HG02981 (cell line): ENCODE results near the gene DNMT3L.

Source experiments
- ATAC-seq: cut with Tn5 transposase; IDR thresholded peaks from one replicate; pipeline ENCODE4 v1.9.1; 2021; ENCODE audit warnings: mild to moderate bottlenecking, moderate library complexity; ENCODE audit not compliant: unreplicated experiment

DNMT3L gene

GRCh38 chr21:44281801-44282200 is 20.1 kb upstream of the DNMT3L start:
- no peak for ATAC-seq

DNA sequence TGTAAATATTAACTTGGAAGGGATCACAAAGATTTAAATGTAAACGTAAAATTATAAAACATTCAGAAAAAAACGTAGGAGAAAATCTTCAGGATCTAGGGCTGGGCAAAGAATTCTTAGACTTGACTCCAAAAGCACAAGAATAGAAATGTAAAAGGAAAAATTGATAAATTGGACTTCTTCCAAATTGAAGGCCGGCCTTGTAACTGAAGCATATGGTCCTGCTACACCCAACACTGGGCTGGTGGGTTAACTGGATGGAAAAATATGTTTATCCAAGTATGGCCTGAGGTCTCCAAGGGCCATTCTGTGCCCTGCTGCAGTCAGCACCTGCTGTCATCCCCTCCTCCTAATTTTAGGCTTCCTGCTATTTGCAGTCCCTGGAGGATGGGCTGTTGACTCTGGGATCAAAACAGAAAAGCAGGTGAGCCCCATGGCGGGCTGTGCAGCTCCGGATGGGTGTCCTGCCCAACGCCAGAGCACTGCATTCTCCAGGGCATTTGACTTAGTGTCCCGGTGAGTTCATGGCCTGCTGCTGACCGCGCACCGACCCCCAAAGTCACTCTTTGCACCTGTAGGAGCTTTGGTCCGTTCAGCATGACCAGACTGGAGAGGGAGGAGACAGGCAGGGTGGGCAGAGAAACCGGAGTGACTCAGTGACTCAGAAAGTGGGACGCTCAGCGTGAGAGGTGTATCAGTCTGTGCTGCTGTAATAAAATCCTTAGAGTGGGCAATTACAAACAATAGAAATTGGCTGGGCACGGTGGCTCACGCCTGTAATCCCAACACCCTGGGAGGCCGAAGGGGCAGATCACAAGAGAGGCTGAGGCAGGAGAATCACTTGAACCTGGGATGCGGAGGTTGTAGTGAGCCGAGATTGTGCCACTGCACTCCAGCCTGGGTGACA is 17.9 kb upstream of the DNMT3L start:
- no peak for ATAC-seq

DNA sequence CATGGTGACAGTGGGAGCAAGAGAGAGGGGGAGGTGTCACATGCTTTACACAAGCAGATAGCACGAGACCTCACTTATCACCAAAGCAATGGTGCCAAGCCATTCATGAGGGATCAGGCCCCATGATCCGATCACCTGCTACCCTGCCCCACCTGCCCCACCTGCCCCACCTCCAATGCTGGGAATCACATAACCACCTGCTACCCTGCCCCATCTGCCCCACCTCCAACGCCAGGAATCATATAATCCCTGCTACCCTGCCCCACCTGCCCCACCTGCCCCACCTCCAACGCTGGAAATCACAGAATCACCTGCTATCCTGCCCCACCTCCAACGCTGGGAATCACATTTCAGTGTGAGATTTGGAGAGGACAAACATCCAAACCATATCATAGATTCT is 13.3 kb upstream of the DNMT3L start:
- ATAC-seq = no peak

- ATAC-seq = no peak
These were observed 11.3 kb upstream of the DNMT3L start for GRCh38 chr21:44273046-44273445.

DNA sequence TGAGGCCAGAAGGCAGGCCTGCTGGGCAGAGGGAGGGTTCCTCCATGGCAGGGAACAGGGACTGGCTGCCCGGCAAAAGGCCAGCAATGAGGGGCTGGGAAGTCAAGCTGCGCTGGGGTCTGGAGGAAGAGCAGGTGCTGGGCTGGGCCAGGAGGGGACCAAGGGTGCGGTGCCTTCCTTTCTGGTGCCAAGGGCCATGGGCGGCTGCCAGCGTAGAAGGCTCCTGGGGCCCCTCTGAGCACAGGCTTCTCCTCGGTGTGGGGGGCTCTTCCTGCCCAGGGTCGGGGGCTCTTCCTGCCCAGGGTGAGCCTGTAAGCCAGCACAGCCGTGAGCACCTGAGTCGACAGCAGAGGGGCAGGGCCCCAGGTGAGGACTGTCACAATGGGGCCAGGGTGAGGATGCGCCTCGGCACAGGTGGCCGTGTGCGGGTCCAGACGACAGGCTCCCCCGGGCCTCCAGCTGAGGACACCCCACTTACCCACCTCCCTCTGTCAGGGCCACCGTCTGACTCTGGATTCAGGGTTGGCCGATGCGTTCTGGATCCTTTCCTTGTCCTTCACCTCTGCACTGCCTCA is 10.7 kb upstream of the DNMT3L start:
- no peak for ATAC-seq

DNA sequence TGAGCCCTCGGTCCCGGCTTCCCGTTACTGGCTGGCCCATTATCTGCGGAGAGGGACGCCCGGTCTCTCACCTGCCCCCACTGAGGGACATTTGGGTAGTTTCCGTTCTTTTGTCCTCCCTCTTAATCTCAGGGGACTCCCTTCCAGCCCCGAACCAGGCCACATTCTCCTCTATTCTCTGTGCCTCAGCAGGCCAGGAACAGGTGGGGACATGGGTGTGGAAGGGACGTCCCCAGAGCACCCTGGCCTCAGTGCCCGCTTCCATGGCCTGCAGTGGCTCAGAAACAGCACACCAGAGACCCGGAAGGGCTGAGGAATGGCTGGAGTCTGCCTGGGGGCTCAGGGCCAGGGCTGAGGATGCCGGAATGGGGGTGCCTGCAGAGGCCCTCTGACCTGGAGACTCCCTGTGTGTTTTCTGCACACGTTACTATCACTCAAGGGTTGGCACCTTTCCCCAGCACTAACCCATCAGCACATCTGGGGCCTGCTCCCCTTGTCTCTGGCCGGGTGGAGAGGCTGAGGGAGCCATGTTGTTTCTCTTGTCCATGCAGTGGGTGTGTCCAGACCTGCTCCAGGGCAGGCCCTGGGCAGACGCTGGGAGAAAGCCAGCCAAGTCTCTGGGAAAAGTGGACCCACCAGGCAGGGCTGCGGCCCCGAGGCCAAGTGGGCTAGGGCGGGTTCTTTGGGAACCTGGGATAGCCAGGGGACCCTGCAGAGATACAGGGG is 10.0 kb upstream of the DNMT3L start:
- ATAC-seq = no peak

- no peak for ATAC-seq
These were observed 7.4 kb upstream of the DNMT3L start for GRCh38 chr21:44269090-44269489.

- ATAC-seq = no peak
These were observed 6.0 kb upstream of the DNMT3L start for GRCh38 chr21:44267655-44268142.

- ATAC-seq = no peak
These were observed 4.1 kb upstream of the DNMT3L start for GRCh38 chr21:44265734-44266270.

DNA sequence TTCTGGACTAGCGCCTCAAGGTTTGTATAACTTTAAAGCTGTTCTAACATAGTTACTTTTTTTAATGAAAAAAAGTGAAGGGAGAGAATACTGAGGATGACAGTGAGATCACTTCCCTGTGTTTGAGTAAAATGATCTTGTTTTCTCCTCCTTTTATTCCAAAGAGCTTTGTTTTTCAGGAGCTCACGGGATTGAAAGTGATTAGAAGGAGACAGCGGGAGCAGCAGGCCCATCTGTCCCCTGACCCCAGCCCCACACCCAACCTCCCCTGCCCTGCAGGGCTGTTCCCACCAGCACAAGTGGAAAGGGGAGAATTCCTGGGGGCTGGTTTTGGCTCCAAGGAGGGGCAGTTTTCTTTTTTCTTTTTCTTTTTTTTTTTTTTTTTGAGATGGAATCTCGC is 2.1 kb upstream of the DNMT3L start:
- ATAC-seq = no peak

DNA sequence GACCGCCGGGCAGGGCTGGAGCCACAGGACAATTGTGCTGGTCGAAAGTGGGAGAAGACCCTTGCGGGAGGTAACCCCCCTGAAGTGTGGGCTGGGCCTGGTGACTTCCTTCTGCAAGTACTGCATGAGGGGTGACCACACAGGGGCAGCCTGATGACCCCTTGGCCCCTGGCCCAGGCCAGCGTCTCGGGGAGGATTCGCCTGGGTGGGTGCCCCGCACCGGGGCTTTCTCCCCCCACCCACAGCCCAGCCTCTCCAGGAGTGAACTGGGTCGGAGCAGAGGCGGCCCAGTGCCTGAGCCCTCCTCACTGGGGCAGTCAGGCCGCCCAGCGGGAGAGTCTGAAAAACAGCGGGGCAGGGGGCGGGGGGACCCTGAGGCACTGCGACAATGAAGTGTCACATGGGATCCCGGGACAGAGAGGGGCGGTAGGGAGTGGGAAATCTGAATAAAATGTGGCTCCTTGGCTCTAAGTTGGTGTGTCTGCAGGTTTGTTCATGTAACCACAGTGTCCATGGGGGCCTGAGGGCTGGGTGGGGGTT is 1.6 kb upstream of the DNMT3L start:
- ATAC-seq = no peak

DNA sequence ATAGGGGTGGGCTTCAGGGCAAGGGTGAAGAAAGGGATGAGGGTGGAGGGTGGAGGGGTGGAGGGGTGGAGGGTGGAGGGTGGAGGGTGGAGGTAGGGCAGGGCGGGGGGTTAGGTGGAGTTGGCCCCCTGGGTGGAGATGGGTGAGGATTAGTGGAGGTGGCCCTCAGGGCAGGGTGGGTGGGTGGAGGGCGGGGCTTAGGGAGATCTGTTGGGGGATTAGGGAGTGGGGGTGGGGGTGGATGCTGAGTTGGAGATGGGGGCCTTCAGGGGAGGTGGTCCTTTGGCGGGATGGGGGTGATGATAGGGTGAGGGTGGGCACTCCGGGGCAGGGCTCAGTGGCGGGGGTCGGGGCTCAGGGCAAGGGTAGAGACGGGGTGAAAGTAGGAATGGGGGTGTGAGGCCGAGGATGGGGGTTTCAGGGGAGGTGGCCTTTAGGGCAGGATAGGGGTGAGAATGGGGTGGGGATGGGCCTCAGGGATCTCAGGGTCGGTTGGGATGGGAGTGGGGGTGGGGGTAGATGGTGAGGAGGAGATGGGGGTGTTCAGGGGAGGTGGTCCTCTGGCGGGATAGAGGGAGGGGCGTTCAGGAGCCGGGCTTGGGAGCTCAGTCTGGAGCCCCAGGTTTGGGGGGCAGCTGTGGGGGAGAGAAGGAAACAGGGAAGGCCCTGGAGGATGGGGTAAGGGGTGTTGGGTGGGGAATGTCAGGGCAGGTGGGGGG is 800 bp upstream of the DNMT3L start:
- ATAC-seq = no peak

GRCh38 chr21:44260791-44261631 is 686 bp downstream of the DNMT3L start:
- no peak for ATAC-seq

- ATAC-seq = no peak
These were observed 1.6 kb downstream of the DNMT3L start for GRCh38 chr21:44260066-44260465.

DNA sequence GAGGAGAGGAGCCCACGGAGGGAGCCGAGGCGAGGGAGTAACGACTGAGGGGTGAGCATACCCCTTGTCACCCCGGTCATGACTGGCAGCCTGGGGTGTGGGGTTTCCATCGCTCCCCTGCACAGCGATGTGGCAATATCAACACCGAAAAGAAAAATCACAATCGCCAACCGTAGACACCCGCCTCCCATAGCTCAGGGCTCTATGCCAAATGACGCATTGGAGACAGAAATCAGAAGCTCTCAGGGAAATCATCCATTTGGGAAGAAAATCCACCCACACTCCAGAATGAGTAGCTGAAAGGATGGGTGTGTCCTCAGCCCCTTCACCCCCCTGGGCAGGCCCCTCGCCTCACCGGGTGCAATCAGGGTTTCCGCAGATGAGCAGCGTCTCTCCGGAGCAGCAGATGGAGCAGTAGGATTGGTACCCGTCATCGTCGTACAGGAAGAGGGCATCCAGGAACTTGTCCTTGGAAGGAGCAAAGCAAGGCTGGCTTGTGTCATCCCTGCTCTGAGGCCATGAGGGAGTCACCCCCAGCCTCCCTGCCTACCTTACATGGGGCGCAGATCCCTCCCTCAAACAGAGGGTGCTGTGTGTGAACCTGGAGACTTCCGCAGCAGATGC is 2.5 kb downstream of the DNMT3L start:
- ATAC-seq = no peak

DNA sequence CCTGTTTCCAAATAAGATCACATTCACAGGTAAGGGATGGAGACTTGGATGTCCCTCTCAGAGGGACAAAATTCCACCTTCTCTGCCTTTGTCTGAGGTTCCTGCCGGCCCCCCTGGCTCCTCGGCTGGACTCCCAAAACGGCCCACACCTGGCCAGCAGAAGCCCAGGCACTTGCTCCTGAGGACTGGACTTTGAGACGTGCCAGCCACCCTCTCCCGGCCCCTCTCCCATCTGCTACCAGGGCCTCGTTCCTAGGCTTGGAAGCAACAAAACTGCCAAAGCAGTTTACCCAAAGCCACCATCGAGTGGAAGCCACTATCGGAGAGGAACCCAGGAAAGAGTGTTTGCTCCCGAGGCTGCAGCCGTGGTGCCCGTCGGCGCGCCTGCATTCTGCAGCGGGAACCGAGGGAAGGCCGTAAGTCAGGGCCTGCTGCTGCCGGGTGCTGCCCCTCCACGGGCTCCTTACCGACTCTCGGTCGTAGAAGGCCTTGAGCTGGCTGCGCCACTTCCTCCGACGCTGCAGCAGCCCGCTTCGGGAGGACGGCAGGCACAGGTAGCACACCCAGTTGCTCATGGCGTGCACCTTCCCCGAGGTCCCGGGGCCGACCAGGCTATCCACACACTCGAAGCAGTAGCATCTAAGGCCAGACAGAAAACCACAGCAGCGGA is 3.5 kb downstream of the DNMT3L start:
- ATAC-seq = no peak

DNA sequence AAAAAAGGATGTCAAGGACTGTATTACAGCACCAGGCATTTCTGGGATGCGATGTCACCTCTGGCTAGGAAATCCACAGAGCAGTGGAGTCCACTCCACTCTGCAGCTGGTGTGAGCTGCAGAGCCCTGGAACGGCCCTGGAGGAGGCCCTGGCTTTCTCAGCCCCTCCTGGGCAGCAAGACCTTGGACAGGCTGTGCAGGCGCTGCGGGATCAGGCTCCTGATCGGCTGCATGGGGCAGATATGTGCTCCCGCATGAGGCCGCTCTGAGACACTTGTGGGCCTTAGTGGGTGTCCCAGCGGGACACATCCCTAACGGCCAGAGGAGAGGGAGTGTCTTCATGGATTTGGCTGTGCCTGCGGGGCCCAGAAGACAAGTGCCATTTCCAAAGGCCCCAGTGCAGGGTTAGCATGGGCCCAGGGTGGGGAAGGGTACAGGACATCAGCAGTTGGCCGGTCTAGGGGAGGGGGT is 6.2 kb downstream of the DNMT3L start:
- no peak for ATAC-seq
